HG02759 (cell line): ENCODE results near the gene LAMA2.
"Not testable (repeated sequence)": the region's sequence is repeated elsewhere in the genome, so short reads cannot be mapped to it uniquely, and the experiment has no call there.

Experiments
- ATAC-seq: cut with Tn5 transposase; IDR thresholded peaks from one replicate; pipeline ENCODE4 v1.9.1; 2021; ENCODE audit warnings: mild to moderate bottlenecking, moderate library complexity; ENCODE audit not compliant: unreplicated experiment

The LAMA2 gene

DNA sequence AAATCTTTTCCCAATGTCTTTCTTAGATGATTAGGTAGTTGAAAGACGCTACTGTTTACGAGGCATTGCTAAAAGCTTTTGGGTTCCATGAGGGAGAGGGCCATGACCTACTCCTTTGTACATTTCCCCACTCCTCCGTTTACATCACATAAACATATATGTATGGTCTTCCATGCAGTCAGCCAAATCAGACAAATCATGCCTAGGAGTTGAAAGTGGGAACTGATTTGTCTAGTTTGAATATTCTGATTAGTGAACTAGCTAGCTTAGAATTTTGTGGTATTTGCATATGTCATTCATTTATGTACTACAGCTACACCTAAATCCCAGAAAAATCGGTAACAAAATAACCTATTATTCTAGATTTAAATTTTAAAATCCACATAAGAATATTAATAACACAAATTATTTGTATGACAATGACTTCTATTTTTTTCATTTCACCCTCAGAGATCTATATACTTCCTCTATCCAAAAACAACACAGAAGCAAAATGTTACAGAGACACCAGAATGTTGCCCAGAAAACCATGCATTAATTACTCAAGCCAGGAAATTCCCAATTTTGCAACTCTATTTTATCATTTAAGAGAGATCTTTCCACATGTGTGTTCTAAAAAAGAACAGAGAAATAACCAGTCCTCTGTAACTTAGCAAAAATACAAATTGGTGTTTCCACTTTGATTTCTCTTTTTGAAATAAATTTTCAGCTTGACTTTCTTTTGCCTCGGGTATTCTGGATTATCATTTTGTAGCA is 231.9 kb downstream of the LAMA2 start:
- no peak for ATAC-seq

DNA sequence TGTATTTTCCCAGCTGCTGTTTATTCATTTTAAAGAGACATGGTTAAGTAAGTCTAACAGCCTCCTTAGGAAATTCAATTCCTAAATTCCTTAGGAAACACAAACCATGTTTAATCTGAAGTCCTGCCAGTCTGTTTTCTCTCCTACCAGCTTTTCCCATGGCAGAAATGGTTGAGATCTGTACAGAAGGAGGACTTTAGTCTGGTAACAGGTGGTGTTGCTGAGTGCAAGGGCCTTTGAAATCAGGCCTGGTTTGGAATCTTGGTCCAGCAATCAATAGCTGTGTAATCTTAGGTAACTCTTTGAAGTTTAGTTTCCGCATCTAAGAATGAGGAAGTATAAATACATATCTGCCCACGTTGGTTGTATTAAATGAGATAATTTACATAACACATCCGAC is 232.5 kb downstream of the LAMA2 start:
- ATAC-seq: no peak

DNA sequence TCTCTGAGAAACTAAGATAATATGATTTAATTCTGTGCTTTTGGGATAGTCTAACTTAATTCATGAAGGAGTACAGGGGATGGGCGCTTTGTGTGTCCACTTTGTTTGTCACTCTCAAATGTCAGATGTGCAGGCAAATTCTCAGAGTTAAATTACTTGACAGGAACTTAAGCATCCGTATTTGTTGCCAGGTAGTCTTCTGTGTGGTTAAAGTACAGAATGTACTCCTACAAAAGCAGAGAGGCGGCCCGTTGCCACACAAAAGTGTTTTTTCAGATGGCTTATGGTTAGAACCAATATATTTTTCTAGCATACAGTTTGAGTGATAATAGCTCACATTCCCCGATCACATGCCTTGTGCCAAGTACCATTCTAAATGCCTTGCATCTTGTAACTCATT is 234.4 kb downstream of the LAMA2 start:
- ATAC-seq: no peak

DNA sequence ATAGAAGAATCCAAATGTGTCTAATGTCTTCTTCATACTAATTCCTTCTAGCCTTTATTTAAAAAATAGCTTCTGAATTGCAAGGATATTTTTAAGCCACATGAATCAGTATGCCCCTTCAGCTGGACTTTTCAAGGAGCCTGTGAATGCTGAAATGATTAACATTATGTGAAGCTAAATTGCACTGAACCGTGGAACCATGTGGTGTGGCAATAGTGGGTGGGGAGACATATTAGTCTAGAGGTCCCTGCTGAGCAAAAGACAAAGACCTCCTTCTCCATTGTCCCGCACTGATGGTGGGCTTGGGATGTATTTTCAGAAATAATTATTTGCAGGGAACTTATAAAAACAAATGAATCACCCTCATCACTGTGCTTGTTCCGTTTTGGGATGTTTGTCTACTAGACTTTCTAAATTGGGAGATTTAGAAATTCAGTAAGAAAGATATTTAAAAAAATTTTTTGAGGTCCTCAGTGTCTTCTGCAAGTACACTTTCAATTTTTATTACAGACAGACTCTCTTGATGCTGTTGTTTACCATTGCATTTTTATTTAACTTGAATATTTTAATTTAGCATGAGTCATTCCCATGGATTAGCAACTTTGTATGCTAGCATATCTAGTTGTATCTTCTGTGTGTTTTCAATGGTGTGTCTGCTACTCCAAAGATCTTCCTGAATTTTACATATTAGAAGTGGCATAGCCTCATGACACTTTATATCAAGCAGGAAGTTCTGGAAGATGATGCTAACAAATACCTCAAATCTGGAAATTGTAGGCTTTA is 238.1 kb downstream of the LAMA2 start:
- ATAC-seq: no peak

DNA sequence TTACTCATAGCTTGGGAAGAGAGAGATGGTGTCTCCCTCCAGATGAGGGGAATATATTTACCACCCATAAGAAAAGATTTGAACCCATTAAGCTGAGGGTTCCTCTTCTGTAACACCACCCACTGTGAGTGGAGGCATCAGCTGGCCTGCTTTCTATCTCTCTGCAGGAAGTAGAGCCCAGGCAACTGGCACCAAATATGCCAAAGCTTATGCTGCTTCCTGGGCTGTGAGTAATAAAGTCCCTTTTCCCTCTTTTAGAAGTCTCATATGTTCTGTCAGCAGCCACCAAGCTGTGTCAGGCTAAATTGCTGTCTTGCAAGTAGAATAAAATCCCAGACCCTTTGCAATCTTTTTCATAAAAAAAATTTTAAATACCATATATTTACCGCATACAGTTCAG is 241.4 kb downstream of the LAMA2 start:
- no peak for ATAC-seq

DNA sequence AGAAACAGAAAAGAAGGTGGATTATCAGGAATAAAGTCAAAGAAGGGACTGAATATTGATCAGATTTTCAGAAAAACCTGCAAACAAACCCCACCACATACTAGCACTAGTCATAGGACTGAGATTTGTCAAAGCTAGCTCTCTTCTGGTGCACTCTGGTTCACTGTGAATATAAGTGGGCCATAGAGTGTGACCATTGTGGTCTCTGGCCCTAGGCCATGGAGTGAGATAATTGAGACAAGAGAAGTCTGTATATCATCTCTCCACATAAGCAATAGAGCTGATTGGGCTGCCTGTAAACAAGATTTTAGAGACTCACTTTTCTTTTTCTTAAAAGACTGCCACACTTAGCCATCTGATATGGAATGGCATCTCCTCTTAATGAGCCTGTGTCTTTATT is 247.2 kb downstream of the LAMA2 start:
- no peak for ATAC-seq

DNA sequence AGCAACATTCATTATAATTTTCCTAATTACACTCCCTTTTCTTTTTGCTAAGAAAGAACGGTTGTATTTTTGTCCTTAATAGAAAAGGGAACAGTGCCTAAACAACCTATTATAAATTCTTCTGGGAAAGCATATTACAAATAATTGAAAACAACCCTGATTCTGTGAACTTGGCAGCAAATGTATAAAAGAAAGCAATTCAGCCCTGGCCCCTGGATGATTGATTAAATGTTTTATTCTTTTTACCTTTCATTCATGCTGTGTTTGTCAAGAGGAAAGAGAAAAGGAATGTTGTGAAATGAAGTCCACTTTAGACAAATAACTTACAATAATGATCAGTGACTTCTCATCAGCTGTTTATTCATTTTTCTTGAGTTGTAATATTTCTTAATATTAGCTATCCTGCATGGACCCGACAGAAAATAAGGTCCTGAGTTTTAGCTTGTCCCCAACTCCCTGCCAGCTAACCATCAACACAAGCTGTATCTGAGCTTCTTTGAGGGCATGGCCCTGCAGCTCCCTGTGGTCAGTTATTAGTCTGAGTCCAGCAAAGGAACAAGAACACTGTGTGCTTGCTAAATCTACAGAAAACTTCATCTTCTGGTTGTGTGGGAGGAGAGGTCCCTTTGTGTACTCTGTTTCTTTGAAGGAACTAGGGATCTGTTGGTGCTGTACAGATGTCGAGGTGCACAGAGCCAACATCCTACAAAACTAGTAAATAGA is 248.2 kb downstream of the LAMA2 start:
- ATAC-seq: no peak

DNA sequence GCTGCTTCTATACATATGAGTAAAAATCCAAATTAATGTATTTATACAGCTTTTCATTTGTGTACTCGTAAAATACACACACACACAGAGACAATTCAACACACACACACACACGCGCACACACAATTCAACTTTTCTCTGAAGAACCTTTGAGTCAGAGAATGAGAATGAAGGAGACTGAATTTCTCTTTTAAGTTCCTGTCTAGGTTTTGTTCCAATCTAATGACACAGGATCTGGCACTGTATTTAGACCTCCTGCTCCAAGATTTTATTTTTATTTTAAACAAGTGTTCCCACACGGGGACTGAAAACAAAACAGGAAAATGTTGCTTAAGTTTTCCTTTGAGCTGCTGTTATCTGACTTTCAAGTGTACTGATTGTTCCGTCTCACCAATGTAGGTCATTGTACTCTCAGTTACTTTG is 250.8 kb downstream of the LAMA2 start:
- no peak for ATAC-seq

DNA sequence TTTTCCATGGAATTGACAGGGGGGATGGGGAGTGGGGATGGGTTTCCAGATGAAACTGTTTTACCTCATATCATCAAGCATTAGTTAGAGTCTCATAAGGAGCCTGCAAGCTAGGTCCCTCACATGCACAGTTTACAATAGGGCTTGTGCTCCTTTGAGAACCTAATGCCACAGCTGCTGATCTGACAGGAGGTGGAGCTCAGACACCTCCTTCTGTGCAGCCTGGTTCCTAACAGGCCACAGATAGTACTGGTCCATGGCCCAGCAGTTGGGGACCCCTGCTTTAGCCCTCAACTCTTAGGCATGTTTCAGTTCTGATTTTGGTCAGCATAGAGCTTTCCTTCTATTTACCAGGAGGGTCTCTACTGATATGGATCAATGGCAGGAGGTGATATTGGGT is 251.6 kb downstream of the LAMA2 start:
- no peak for ATAC-seq

DNA sequence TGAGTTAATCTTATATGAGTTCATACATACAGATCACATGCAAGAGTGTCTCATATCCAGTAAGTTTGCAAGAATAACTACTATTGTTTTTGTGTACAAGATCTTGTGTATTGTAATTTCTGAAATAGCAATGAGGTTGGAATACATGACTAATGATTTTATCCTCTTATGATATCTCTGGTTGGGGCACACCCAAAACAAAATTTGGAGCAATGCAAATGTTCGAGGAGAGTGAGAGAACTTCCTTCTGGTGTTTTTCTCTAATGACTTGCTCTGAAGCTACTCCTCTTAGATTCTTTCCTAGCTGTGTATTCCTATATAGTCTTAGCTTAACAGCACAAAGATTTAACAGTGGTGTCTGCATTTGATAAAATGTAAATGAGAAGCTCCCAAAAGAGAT is 252.5 kb downstream of the LAMA2 start:
- ATAC-seq: no peak

DNA sequence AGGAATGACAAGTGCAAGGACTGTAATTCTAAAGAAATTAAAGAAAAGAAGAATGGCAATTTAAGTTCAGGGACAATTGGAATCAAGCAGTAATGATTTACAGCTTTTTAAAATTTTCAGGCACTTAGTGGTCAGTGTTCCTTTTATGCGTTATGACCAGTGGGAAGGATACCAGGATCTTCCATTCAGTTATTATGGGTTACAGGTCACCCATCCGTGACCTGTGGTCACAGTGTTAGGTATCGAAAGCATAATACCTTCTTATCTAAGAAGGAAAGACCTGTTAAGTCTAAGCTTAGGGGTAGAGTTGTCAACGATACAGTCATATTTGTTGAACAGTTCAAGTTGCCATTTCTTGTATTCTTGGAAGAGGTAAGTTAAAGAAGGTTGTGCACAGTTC is 253.8 kb downstream of the LAMA2 start:
- no peak for ATAC-seq

DNA sequence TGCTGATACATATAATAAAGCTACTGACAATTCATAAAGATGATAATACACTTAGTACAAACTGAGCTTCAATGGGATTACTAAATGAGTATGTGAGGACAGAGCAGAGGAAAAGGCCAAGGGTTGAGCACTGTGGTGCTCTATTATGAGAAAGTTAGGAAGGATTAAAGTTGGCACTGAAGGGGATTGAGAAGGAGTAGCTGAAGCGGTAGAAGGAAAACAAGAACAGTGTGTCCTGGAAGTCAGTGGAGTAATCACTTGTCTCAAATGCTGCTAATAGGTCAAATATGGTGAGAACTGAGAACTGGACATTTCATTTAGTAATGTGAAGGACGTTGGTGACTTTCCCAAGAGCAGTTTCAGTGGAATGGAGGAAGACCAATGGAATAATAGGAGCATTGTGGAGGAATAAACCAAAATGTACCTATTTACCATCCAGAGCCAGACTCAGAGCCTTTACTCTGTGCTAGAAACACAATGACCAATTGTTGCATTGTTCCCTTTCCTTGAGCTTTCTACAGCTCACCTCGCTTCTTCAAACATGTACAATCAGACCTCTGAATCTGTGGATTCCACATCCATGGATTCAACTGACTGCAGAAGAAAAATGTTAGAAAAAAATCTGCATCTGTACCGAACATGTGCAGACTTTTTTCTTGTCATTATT is 255.9 kb downstream of the LAMA2 start:
- ATAC-seq: no peak

DNA sequence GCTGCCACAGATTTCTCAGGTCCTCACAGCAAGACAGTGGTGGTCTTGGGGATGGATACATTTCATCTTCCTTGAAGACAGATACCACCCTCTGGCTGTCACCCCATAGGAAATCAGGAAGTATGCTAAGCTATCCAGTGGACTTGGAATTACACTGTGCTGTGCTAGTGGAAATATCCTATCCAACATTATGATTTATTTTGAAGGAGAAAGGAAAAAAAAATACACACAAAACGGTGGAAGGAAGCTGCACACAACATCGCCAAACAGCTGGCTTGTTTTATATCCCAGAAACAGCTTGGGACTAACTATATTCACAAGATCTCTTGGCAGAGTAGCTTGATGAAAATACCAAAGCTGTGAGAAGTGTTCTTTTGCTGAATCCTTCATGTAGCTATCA is 257.6 kb downstream of the LAMA2 start:
- ATAC-seq: no peak

DNA sequence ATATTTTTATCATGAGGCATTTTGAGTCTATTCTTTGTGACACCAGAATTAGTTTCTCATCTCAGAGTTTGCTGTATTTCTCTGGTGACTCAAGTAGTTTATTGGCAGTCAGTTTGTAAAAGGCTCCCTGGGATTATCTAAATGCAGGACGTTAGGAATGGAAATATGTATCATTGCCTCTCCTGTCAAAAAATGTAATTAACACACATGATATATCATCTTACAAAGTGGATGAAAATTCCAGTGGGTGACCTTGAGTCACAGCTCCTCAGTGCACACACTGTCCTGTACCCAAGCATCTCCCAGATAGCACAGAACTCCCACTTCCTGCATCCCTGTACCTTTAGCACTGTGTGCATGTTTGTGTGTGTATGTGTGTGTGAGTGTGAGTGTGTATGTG is 258.6 kb downstream of the LAMA2 start:
- no peak for ATAC-seq

DNA sequence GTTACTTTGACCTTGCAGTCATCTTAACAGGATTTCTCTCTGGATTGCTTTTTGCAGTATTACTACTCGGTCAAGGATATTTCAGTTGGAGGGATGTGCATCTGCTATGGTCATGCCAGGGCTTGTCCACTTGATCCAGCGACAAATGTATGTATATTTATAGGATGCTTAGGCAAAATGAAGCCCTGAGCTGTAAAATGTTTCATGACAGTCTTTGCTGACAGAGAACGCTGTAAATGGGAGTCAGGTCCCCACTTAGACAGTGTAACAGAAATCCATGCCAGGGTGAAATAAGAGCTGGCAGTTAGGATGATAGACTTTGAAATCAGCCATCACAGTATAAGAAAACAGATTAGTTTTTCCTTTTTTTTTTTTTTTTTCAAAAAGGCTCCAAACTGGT is 264.0 kb downstream of the LAMA2 start:
- ATAC-seq: no peak

DNA sequence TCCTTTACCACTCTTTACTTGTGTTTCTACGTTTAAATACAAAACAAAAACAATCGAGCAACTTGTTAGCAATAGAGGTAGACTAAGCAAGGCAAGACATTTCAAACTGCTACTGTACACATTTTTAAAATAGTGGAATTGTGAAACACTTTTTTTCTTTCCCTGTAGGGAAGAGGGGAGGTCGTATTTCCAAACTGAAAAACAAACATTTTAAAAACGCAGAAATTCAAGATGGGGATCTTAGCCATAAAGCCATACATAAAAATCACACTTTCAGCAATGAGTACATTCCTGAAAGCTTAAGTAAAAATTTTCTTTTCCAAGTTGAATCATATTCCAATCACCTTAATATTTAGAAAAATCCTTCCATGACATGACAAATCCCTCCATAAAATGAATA is 267.6 kb downstream of the LAMA2 start:
- no peak for ATAC-seq

DNA sequence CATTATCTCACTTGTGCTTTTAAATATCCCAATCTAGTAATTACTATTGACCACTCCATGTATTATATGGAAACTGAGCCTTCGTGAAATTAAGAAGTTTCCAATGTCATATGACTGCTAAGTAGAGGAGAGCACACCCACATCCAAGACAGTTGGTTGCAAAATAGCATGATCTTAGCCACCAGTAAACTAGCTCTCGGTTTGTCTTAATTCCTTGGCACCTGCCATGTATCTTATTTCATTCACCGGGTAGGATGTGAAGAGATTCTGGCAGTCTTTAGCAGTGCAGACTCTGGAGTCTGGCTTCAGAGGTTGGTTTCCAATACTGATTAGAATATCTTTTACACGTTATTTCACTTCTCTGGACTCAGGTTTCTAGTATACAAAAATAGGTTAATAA is 270.3 kb downstream of the LAMA2 start:
- ATAC-seq: no peak

DNA sequence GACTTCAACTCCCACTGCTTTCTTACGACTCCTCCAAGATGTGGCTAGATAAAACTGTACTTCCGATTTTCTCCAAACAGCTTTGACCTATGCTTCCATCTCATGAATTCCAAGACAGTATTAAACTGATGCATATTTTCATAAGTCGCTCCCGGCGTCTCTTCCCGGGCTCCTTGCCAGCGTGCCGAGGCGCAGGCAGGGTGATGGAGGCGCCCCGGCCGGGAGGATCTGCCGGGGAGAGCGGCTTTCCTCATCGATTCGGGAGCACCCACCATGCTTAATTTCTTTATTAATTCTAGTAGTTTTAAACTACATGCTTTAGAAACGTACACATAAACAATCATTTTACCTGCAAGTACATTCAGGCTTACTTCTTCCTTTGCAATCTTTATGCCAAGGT is 276.3 kb downstream of the LAMA2 start:
- ATAC-seq: not testable (repeated sequence)

DNA sequence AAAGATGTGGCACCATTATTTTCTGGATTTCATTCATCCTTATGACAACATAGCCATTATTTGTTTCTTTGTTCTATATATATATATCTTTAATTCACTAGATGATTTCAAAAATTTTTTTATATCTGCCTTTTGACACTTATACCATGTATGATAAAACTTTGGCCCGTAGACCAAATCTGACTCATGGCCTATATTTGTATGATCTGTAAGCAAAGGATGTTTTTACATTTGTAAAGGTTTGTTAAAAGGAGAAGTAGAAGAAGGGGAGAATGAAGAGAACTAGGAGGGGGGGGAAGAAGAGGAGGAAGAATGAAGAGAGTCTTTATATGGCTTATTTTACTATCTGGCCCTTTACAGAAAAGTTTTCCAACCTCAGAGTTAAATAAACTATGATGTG is 279.7 kb downstream of the LAMA2 start:
- ATAC-seq: no peak

DNA sequence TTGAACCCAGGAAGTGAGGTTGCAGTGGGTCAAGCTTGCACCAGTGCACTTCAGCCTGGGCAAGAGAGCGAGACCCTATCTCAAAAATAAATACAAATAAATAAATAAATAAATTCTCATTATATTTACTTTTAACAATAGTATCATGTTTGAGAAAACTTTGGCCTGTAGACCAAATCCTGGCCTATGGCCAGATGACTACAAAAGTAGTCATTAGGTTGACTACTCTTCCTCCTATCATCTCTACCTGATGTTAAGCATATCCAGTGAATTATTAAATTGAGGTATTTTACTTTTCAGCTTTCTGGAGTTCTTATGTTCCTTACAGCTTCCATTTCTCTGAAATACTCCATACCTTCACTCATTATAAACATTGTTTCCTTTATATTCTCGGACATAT is 280.6 kb downstream of the LAMA2 start:
- no peak for ATAC-seq

DNA sequence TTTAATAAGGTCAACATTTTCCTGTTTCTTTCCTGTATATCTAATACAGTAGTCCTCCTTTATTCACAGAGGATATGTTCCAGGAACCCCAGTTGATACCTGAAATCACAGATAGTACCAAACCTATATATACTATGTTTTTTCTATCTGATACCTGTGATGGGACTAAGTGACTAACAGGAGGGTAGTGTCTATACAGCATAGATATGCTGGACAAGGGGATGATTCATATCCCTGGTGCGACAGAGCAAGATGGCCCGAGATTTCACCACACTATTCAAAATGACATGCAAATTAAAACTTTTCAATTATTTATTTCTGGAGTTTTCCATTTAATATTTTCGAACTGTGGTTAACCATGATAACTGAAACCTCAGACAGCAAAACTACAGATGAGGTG is 281.1 kb downstream of the LAMA2 start:
- no peak for ATAC-seq
